H9 (cell line): Measurements from ENCODE around the gene VASN. TPM values are rescaled to one million over a fixed set of nuclear protein-coding genes. Genes with fewer than 3 reads are reported as not detected.

Experiments used
- DNase-seq: peaks from one replicate; pipeline ENCODE4 v3.0.0-alpha.2; 2017
- H2AFZ ChIP-seq: one replicate; pipeline ENCODE4 v1.6.1; 2013; ENCODE audit warnings: mild to moderate bottlenecking, low read length, control low read depth, moderate library complexity
- H2AK5ac ChIP-seq: 2 replicates; pipeline ENCODE4 v1.6.1; 2013; ENCODE audit warnings: low read length, control low read depth, mixed read lengths; ENCODE audit not compliant: insufficient read length
- H2BK120ac ChIP-seq: one replicate; pipeline ENCODE4 v1.6.1; 2013; ENCODE audit warnings: low read depth, mild to moderate bottlenecking, low read length, control low read depth, inconsistent platforms; ENCODE audit not compliant: poor library complexity, severe bottlenecking
- H2BK12ac ChIP-seq: 2 replicates; pipeline ENCODE4 v1.6.1; 2013; ENCODE audit warnings: low read length, control low read depth, mixed read lengths, low read depth; ENCODE audit not compliant: insufficient read length
- H2BK15ac ChIP-seq: 2 replicates; pipeline ENCODE4 v1.6.1; 2013; ENCODE audit warnings: low read depth, low read length, control low read depth
- H2BK20ac ChIP-seq: one replicate; pipeline ENCODE4 v1.6.1; 2013; ENCODE audit warnings: low read depth, mild to moderate bottlenecking, low read length, control low read depth, inconsistent platforms; ENCODE audit not compliant: poor library complexity, severe bottlenecking
- H2BK5ac ChIP-seq: 2 replicates; pipeline ENCODE4 v1.6.1; 2013; ENCODE audit warnings: low read length, control low read depth, mixed read lengths; ENCODE audit not compliant: insufficient read length
- H3K14ac ChIP-seq: 2 replicates; pipeline ENCODE4 v1.6.1; 2013; ENCODE audit warnings: low read length, control low read depth; ENCODE audit not compliant: insufficient read depth
- H3K18ac ChIP-seq: 2 replicates; pipeline ENCODE4 v1.6.1; 2013; ENCODE audit warnings: low read depth, mild to moderate bottlenecking, mixed read lengths, low read length, control low read depth; ENCODE audit not compliant: insufficient read length
- H3K23ac ChIP-seq: 2 replicates; pipeline ENCODE4 v1.6.1; 2013; ENCODE audit warnings: low read length, control low read depth, mixed read lengths, low read depth; ENCODE audit not compliant: insufficient read length
- H3K23me2 ChIP-seq: 2 replicates; pipeline ENCODE4 v1.6.1; 2013; ENCODE audit warnings: low read depth, mild to moderate bottlenecking, mixed read lengths, low read length, control low read depth; ENCODE audit not compliant: insufficient read length, poor library complexity, severe bottlenecking
- H3K27ac ChIP-seq: 2 replicates; pipeline ENCODE4 v1.5.1; 2013; ENCODE audit warnings: low read length, control low read depth, mixed read lengths, low read depth; ENCODE audit not compliant: insufficient read length
- H3K27me3 ChIP-seq: 2 replicates; pipeline ENCODE4 v1.6.1; 2013; ENCODE audit warnings: low read length, control low read depth, inconsistent platforms; ENCODE audit not compliant: insufficient read depth
- H3K4ac ChIP-seq: 2 replicates; pipeline ENCODE4 v1.6.1; 2013; ENCODE audit warnings: low read depth, mild to moderate bottlenecking, control low read depth, inconsistent platforms, low read length, moderate library complexity
- H3K4me1 ChIP-seq: 2 replicates; pipeline ENCODE4 v1.6.1; 2013; ENCODE audit warnings: low read length, control low read depth, inconsistent platforms; ENCODE audit not compliant: insufficient read depth
- H3K4me2 ChIP-seq: 2 replicates; pipeline ENCODE4 v1.6.1; 2013; ENCODE audit warnings: low read length, control low read depth, mixed read lengths; ENCODE audit not compliant: insufficient read length, insufficient read depth
- H3K56ac ChIP-seq: 2 replicates; pipeline ENCODE4 v1.6.1; 2013; ENCODE audit warnings: low read depth, mild to moderate bottlenecking, mixed read lengths, low read length, control low read depth; ENCODE audit not compliant: insufficient read length
- H3K79me1 ChIP-seq: 2 replicates; pipeline ENCODE4 v1.6.1; 2013; ENCODE audit warnings: low read depth, mild to moderate bottlenecking, moderate library complexity, low read length, control low read depth, inconsistent platforms; ENCODE audit not compliant: insufficient read depth, poor library complexity, severe bottlenecking
- H3K79me2 ChIP-seq: 2 replicates; pipeline ENCODE4 v1.6.1; 2013; ENCODE audit warnings: low read length, control low read depth, inconsistent platforms; ENCODE audit not compliant: insufficient read depth
- H3K9ac ChIP-seq: 2 replicates; pipeline ENCODE4 v1.6.1; 2013; ENCODE audit warnings: low read length, control low read depth, mixed read lengths; ENCODE audit not compliant: insufficient read length; ENCODE audit errors: extremely low read depth
- H3K9me3 ChIP-seq: one replicate; pipeline ENCODE4 v1.6.1; 2013; ENCODE audit warnings: low read depth, low read length, inconsistent platforms; ENCODE audit not compliant: control insufficient read depth
- H3T11ph ChIP-seq: one replicate; pipeline ENCODE4 v1.6.1; 2013; ENCODE audit warnings: mild to moderate bottlenecking, low read length, control low read depth, inconsistent platforms
- H4K20me1 ChIP-seq: one replicate; pipeline ENCODE4 v1.6.1; 2013; ENCODE audit not compliant: control insufficient read depth, insufficient read length, insufficient read depth
- H4K5ac ChIP-seq: 2 replicates; pipeline ENCODE4 v1.6.1; 2013; ENCODE audit warnings: low read depth, mild to moderate bottlenecking, mixed read lengths, low read length, control low read depth; ENCODE audit not compliant: insufficient read length
- H4K8ac ChIP-seq: replicated peaks from 2 replicates; pipeline ENCODE4 v1.6.1; 2013; ENCODE audit warnings: low read length, control low read depth, mixed read lengths, low read depth; ENCODE audit not compliant: insufficient read length
- H4K91ac ChIP-seq: 2 replicates; pipeline ENCODE4 v1.6.1; 2013; ENCODE audit warnings: low read depth, mild to moderate bottlenecking, moderate library complexity, mixed read lengths, low read length, control low read depth; ENCODE audit not compliant: insufficient read length
- H3K27ac Mint-ChIP-seq, 3 experiments: 2 replicates in 2 of 3; 3 replicates in 1 of 3; pipeline ENCODE4 v1.8.0; 2020 to 2021; ENCODE audit warnings: mixed read lengths in 3 of 3, mild to moderate bottlenecking in 1 of 3, moderate library complexity in 1 of 3
- H3K27me3 Mint-ChIP-seq: 2 replicates; pipeline ENCODE4 v1.8.0; 2021; ENCODE audit warnings: low read depth, mild to moderate bottlenecking, moderate library complexity, mixed read lengths
- H3K36me3 Mint-ChIP-seq, 3 experiments: 2 replicates in 2 of 3; 3 replicates in 1 of 3; pipeline ENCODE4 v1.8.0; 2020 to 2021; ENCODE audit warnings: low read depth in 3 of 3, mixed read lengths in 3 of 3; ENCODE audit not compliant: insufficient read depth in 1 of 3
- H3K4me1 Mint-ChIP-seq, 2 experiments: 2 replicates each; pipeline ENCODE4 v1.8.0; 2020; ENCODE audit warnings: mixed read lengths in 2 of 2
- H3K4me3 Mint-ChIP-seq, 2 experiments: 2 replicates in 1 of 2; 3 replicates in 1 of 2; pipeline ENCODE4 v1.8.0; 2020 to 2021; ENCODE audit warnings: mild to moderate bottlenecking in 2 of 2, mixed read lengths in 2 of 2, moderate library complexity in 1 of 2
- H3K9me3 Mint-ChIP-seq, 2 experiments: 2 replicates in 1 of 2; 3 replicates in 1 of 2; pipeline ENCODE4 v1.8.0; 2020; ENCODE audit warnings: mild to moderate bottlenecking in 2 of 2, mixed read lengths in 2 of 2, moderate library complexity in 1 of 2
- CTCF ChIP-seq: fragments of 200-600 bp; sonication (generic); conservative IDR thresholded peaks from 3 replicates; pipeline ENCODE4 v1.8.0; 2021; ENCODE audit warnings: antibody characterized with exemption, mild to moderate bottlenecking
- WGBS: extraction: QIAGEN DNeasy Blood & Tissue Kit; methylation state at CpG from one replicate; pipeline ENCODE4 v1.1.7; 2013; ENCODE audit warnings: missing lambda C conversion rate, low lambda C conversion rate, mixed read lengths; ENCODE audit not compliant: insufficient read length; ENCODE audit errors: extremely low coverage; 5-methylcytosine and 5-hydroxymethylcytosine counted together
- total RNA-seq: library from RNA; stranded (reverse); gene quantifications from 2 replicates; pipeline ENCODE4 v1.2.1, GENCODE V29; 2021

VASN gene
- total RNA-seq, 1 experiment from 2014 or later, result 11.0 TPM

GRCh38 chr16:4322121-4323052 lies 49.3 kb upstream of the VASN start:
- no peak overlapping the region for H3T11ph ChIP-seq
- H4K5ac ChIP-seq, result no peak overlapping the region
- no peak overlapping the region for H2BK20ac ChIP-seq
- no peak overlapping the region; the same call in 1 of the 2 replicates for H3K14ac ChIP-seq
- Mint-ChIP-seq H3K27ac (no peak overlapping the region), H3K36me3 (no peaks in the 10 kb centered on the region), H3K4me1 (peaks cover 9 to 34% of the 10 kb centered on the region in 2 experiments), H3K4me3 (no peak overlapping the region), H3K27me3 (no peaks in the 10 kb centered on the region), H3K9me3 (no peaks in the 10 kb centered on the region)
- H3K23ac ChIP-seq, result no peak overlapping the region
- no peak overlapping the region for H2AFZ ChIP-seq
- WGBS, result no CpG with 5 or more reads among the region's 30 CpGs
- H3K4ac ChIP-seq, result no peak overlapping the region
- no peak overlapping the region for H2BK5ac ChIP-seq
- H3K79me1 ChIP-seq, result no peaks in the 10 kb centered on the region
- H2BK12ac ChIP-seq, result no peak overlapping the region
- H3K4me1 ChIP-seq, result peaks cover 6% of the 10 kb centered on the region; the same call in 1 of the 2 replicates
- no peak overlapping the region for H2BK120ac ChIP-seq
- no peak overlapping the region for H4K91ac ChIP-seq
- H4K8ac ChIP-seq, result no peak overlapping the region
- no peak overlapping the region for H3K4me2 ChIP-seq
- no peak overlapping the region for H3K18ac ChIP-seq
- no peak for TF ChIP-seq CTCF
- H3K9ac ChIP-seq, result no peak overlapping the region
- no peak overlapping the region for H2AK5ac ChIP-seq
- DNase-seq, result no peak
- H3K23me2 ChIP-seq, result no peaks in the 10 kb centered on the region
- H3K27ac ChIP-seq, result no peak overlapping the region
- H4K20me1 ChIP-seq, result peaks cover 3% of the 10 kb centered on the region
- H3K9me3 ChIP-seq, result no peaks in the 10 kb centered on the region
- H3K79me2 ChIP-seq, result peaks cover 5% of the 10 kb centered on the region; the same call in 1 of the 2 replicates
- no peak overlapping the region for H3K56ac ChIP-seq
- H3K27me3 ChIP-seq, result no peaks in the 10 kb centered on the region
- H2BK15ac ChIP-seq, result no peak overlapping the region
